Neural crest cell (in vitro differentiated cells): ENCODE data around the gene PCDH9. TPM values are rescaled to one million over a fixed set of nuclear protein-coding genes. Genes with fewer than 3 reads are reported as not detected.

ENCODE experiments used
- DNase-seq: peaks from one replicate; pipeline ENCODE4 v3.0.0; 2021; ENCODE audit warnings: low read depth, mixed read lengths, low spot score
- H3K27ac Mint-ChIP-seq: one replicate; pipeline ENCODE4 v1.8.0; 2021; ENCODE audit warnings: mild to moderate bottlenecking, mixed read lengths; ENCODE audit not compliant: unreplicated experiment
- H3K27me3 Mint-ChIP-seq: 2 replicates; pipeline ENCODE4 v1.8.0; 2021; ENCODE audit warnings: low read depth, mild to moderate bottlenecking, mixed read lengths
- H3K36me3 Mint-ChIP-seq: 2 replicates; pipeline ENCODE4 v1.8.0; 2021; ENCODE audit warnings: low read depth, mild to moderate bottlenecking, mixed read lengths
- H3K4me1 Mint-ChIP-seq: 2 replicates; pipeline ENCODE4 v1.8.0; 2021; ENCODE audit warnings: mixed read lengths
- H3K4me3 Mint-ChIP-seq: one replicate; pipeline ENCODE4 v1.8.0; 2021; ENCODE audit warnings: mild to moderate bottlenecking, mixed read lengths
- H3K9me3 Mint-ChIP-seq: 2 replicates; pipeline ENCODE4 v1.8.0; 2021; ENCODE audit warnings: mixed read lengths
- total RNA-seq: library from RNA; stranded (reverse); gene quantifications from 2 replicates; pipeline ENCODE4 v1.2.1, GENCODE V29; 2021
- TF ChIP-seq, protein P1 (sequence below): fragments of 200-600 bp; sonication (generic); conservative IDR thresholded peaks from 2 replicates; pipeline ENCODE4 v1.5.0; 2021; ENCODE audit warnings: antibody characterized with exemption, mild to moderate bottlenecking

PCDH9 gene
- total RNA-seq, 1 donor from 2014 or later = 6.3 TPM

DNA sequence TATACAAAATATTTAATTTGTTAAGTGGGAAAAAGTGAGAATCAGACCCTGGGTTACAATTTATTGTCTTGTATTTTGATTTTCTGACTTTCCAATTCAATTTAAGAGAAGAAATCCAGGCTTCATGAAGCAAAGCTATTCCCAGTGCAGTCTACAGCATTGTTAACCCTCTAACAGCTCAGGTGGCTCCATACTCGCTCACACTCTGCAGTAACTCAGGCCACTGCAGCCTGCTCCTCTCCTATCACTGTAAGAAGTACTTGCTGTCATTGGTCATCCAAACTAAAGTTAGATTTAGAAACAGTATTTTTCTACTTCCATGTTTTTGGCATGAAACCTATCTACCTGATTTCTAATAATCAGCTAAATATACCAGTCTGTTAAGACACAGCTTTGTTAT, 830.3 kb downstream of the PCDH9 start:
- no peaks in the 10 kb centered on the region for H3K4me1 Mint-ChIP-seq
- no peaks in the 10 kb centered on the region for H3K27me3 Mint-ChIP-seq
- H3K36me3 Mint-ChIP-seq = no peaks in the 10 kb centered on the region
- no peak for DNase-seq
- no peak overlapping the region for H3K27ac Mint-ChIP-seq
- no peak overlapping the region for H3K4me3 Mint-ChIP-seq
- H3K9me3 Mint-ChIP-seq = no peaks in the 10 kb centered on the region
- TF ChIP-seq, protein P1, sequence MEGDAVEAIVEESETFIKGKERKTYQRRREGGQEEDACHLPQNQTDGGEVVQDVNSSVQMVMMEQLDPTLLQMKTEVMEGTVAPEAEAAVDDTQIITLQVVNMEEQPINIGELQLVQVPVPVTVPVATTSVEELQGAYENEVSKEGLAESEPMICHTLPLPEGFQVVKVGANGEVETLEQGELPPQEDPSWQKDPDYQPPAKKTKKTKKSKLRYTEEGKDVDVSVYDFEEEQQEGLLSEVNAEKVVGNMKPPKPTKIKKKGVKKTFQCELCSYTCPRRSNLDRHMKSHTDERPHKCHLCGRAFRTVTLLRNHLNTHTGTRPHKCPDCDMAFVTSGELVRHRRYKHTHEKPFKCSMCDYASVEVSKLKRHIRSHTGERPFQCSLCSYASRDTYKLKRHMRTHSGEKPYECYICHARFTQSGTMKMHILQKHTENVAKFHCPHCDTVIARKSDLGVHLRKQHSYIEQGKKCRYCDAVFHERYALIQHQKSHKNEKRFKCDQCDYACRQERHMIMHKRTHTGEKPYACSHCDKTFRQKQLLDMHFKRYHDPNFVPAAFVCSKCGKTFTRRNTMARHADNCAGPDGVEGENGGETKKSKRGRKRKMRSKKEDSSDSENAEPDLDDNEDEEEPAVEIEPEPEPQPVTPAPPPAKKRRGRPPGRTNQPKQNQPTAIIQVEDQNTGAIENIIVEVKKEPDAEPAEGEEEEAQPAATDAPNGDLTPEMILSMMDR = no peak

DNA sequence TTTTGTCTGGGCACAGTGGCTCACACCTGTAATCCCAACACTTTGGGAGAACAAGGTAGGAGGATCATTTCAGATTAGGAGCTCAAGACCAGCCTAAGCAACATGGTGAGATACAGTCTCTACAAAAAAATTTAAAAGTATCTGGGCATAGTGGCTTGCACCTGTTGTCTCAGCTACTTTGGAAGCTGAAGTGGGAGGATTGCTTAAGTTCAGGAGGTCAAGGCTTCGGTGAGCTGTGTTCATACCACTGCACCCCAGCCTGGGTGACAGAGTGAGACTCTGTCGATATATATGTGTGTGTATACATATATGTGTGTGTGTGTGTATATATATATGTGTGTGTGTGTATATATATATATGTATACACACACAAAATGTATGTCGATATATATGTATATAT, 833.0 kb downstream of the PCDH9 start:
- Mint-ChIP-seq H3K9me3 (no peaks in the 10 kb centered on the region), H3K27me3 (no peaks in the 10 kb centered on the region), H3K36me3 (no peaks in the 10 kb centered on the region), H3K27ac (no peak overlapping the region), H3K4me3 (no peak overlapping the region), H3K4me1 (no peaks in the 10 kb centered on the region)
- DNase-seq = no peak
- TF ChIP-seq, protein P1 = no peak

- Mint-ChIP-seq H3K4me1 (no peaks in the 10 kb centered on the region), H3K27me3 (no peaks in the 10 kb centered on the region), H3K4me3 (no peak overlapping the region), H3K27ac (no peak overlapping the region), H3K9me3 (no peaks in the 10 kb centered on the region), H3K36me3 (no peaks in the 10 kb centered on the region)
- TF ChIP-seq, protein P1 = no peak
- no peak for DNase-seq
These were observed 838.8 kb downstream of the PCDH9 start for GRCh38 chr13:66391322-66391721.

GRCh38 chr13:66378894-66379293, 851.2 kb downstream of the PCDH9 start:
- Mint-ChIP-seq H3K9me3 (peaks cover 2% of the 10 kb centered on the region), H3K27me3 (no peaks in the 10 kb centered on the region), H3K4me3 (no peak overlapping the region), H3K27ac (no peak overlapping the region), H3K4me1 (peaks cover 8% of the 10 kb centered on the region), H3K36me3 (no peaks in the 10 kb centered on the region)
- no peak for DNase-seq
- TF ChIP-seq, protein P1 = no peak

- no peak overlapping the region for H3K27ac Mint-ChIP-seq
- TF ChIP-seq, protein P1 = no peak
- H3K9me3 Mint-ChIP-seq = peaks cover 2% of the 10 kb centered on the region
- peaks cover 8% of the 10 kb centered on the region for H3K4me1 Mint-ChIP-seq
- no peaks in the 10 kb centered on the region for H3K27me3 Mint-ChIP-seq
- no peak overlapping the region for H3K4me3 Mint-ChIP-seq
- DNase-seq = no peak
- H3K36me3 Mint-ChIP-seq = no peaks in the 10 kb centered on the region
These were observed 852.6 kb downstream of the PCDH9 start for GRCh38 chr13:66377569-66377968.

- no peak for DNase-seq
- Mint-ChIP-seq H3K4me3 (no peak overlapping the region), H3K4me1 (peaks cover 8% of the 10 kb centered on the region), H3K9me3 (peaks cover 2% of the 10 kb centered on the region), H3K36me3 (no peaks in the 10 kb centered on the region), H3K27me3 (no peaks in the 10 kb centered on the region), H3K27ac (no peak overlapping the region)
- TF ChIP-seq, protein P1 = no peak
These were observed 854.4 kb downstream of the PCDH9 start for GRCh38 chr13:66375756-66376155.
